ENCODE data around the gene NCBP2. TPM values are rescaled to one million over a fixed set of nuclear protein-coding genes. Genes with fewer than 3 reads are reported as not detected.

The NCBP2 gene
- total RNA-seq: 68.5 TPM

GRCh38 chr3:196942226-196942914 lies at the start of gene NCBP2:
TSS of gene NCBP2 (minus strand) at chr3:196942528. CDS start at chr3:196942503, 25 bp downstream.

GRCh38 chr3:196968233-196969133 lies 26.2 kb upstream of the NCBP2 start, which contains the start of gene PIGZ:
TSS of gene PIGZ (minus strand) at chr3:196968833. CDS start at chr3:196952031, 16,802 bp downstream.

Other genes starting within 250 kb of the NCBP2 start
- 7.4 TPM for gene CEP19, start 230.3 kb downstream of the NCBP2 start, total RNA-seq
- gene PIGX, start 230.2 kb downstream of the NCBP2 start, total RNA-seq: 42.7 TPM
- 59.7 TPM for gene PAK2, start 202.7 kb downstream of the NCBP2 start, total RNA-seq
- gene SENP5, start 74.6 kb downstream of the NCBP2 start, total RNA-seq: 76.6 TPM
- gene PIGZ, start 26.3 kb upstream of the NCBP2 start, total RNA-seq: 7.8 TPM
- gene MELTF, start 87.3 kb upstream of the NCBP2 start, total RNA-seq: 6.5 TPM

Measured in camera-type eye (tissue), 1 donor.